ENCODE results near the gene GABRB1.

GRCh38 chr4:47057991-47058390, 26.6 kb downstream of the GABRB1 start:
- TF ChIP-seq CTCF (IDR thresholded peaks at IDR 0.05) (no peak), POLR2A (IDR thresholded peaks at IDR 0.05) (no peak)
